Erythroblast (primary cell): ENCODE data around the gene VEPH1.

Experiments used
- DNase-seq, 2 experiments: peaks; one replicate each; lab custom pipeline; 2025; lab: John Stamatoyannopoulos, UW
- GATA1 ChIP-seq: IDR thresholded peaks from 2 replicates; pipeline ENCODE4 v1.6.1; 2011; ENCODE audit warnings: low read depth, mild to moderate bottlenecking, control low read depth, low read length, moderate library complexity
- POLR2A ChIP-seq: IDR thresholded peaks from 2 replicates; pipeline ENCODE4 v1.6.1; 2011; ENCODE audit warnings: mild to moderate bottlenecking, low read length

Gene VEPH1

DNA sequence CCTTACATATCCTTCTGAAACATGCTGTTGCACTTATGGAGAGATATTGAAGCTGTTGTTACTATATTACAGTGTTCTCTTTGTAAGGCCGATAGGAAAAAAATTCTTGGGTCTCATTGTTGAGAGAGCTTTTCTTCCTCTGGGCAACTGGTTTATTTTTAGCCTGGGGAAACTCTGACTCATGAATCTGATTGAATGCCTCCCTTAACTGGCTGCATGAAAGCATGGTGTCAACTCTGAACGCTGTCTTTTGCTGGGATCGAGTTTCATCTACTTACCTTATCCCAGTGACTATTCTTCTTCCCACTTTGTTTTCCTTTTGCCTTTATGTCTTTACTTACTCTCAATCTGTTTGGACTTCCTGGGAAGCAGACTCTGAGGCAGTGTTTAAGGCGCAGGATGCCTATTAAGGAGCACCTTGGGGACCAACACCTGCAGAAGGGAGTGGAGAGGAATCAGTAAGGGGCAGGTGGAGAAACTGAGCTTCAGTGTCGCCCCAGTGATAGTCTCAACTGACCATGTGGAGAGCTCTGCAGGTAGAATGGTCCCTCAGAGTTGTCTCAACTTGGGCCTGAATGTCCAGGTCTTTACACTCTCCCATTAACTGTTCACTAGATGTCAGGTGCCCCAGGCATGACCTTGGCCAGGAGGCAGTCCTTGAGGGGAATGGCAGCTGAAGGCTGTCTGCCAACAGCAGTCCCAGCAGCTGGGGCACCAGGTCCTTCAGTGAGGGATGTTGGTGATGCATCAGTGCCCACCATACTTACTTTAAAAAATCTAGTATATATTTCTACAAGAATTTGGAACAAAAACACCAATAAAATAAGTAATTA is 254.4 kb downstream of the VEPH1 start:
- no peak for DNase-seq
- TF ChIP-seq POLR2A (no peak), GATA1 (no peak)

- no peak for TF ChIP-seq GATA1
- TF ChIP-seq POLR2A = no peak
- no peak for DNase-seq
These were observed 255.8 kb downstream of the VEPH1 start for GRCh38 chr3:157247391-157247790.

DNA sequence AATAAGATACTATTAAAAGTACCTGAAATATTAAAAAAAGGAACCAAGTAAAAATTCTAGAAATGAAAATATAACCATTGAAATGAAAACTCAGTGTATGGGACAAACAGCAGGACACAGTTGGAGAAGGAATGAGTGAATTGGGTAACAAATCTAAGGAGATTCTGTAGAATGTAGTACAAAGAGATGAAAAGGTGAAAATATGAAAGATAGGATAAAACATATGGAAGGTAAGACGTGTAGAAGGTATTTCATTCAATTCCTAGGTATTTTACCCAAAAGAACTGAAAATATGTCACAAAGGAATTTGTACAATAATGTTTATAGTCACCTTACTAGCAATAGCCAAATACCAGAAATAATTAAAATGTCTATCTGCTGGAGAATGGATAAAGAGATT is 260.4 kb downstream of the VEPH1 start:
- TF ChIP-seq GATA1 (no peak), POLR2A (no peak)
- DNase-seq = no peak

GRCh38 chr3:157241599-157241998 is 261.6 kb downstream of the VEPH1 start:
- TF ChIP-seq POLR2A (no peak), GATA1 (no peak)
- no peak for DNase-seq

DNA sequence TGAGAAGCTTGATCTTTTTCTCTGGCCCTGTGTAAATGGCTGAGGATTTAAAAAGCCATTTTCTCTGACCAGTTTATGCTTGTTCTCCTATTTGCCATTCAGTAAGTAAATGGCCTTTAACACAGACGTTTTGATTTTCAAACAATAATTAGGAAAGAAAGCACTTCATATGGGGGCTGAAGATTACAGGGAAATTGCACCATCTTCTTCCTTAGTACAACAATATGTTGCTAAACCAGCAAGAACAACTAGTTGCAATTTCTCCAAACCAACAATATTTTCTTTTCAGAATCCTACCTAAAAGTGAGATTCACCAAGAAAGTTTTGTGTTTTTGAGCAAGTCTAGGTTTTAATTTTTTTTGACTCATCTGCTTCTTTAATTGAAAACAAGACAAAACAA is 262.8 kb downstream of the VEPH1 start:
- TF ChIP-seq POLR2A = no peak
- TF ChIP-seq GATA1 = no peak
- DNase-seq = no peak

DNA sequence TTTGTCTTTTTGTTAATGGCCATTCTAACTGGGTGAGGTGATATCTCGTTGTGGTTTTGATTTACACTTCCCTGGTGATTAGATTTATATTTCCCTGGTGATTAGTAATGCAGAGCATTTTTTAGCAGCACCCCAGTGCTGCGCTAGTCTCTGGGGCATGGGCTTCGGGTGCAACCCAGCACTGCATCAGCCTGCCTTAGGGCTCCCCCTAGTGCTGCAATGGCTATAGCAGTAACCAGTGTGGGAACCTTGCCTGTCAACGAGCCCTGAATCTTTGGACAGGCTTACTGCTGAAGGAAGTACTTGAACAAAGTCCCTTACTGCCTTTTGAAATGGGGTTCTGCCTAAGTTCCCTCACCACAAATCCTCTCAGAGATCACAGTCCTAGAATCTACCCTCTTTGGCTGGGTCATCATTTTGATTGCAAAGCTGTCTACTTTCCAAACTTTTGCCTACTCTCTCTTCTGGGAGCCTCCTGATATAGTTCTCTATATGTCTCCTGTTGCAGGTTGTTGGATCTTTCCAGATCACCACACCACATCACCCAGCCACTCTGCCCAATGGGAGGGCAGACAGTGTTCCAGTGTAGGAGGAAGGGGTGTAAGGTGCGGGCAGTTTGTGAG is 264.0 kb downstream of the VEPH1 start:
- TF ChIP-seq GATA1 = no peak
- no peak for TF ChIP-seq POLR2A
- peak; percentile 60 to 75 for DNase-seq

DNA sequence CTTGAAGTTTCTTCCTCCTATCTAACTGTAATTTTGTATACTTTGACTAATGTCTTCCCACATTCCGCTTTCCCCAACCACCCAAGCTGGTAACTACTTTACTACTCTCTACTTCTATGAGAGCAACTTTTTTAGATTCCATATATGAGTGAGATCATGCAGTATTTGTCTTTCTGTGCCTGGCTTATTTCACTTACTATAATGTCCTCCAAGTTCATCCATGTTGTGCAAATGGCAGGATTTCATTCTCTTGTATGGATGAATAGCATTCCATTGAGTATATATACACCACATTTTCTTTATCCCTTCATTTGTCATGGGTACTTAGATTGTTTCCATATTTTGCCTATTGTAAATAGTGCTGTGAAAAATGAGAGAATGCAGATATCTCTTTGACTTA is 264.8 kb downstream of the VEPH1 start:
- no peak for TF ChIP-seq POLR2A
- no peak for TF ChIP-seq GATA1
- no peak for DNase-seq

- TF ChIP-seq GATA1 (no peak), POLR2A (no peak)
- DNase-seq = no peak
These were observed 265.3 kb downstream of the VEPH1 start for GRCh38 chr3:157237886-157238285.

- TF ChIP-seq GATA1 = no peak
- no peak for TF ChIP-seq POLR2A
- DNase-seq = no peak
These were observed 267.9 kb downstream of the VEPH1 start for GRCh38 chr3:157235291-157235690.

DNA sequence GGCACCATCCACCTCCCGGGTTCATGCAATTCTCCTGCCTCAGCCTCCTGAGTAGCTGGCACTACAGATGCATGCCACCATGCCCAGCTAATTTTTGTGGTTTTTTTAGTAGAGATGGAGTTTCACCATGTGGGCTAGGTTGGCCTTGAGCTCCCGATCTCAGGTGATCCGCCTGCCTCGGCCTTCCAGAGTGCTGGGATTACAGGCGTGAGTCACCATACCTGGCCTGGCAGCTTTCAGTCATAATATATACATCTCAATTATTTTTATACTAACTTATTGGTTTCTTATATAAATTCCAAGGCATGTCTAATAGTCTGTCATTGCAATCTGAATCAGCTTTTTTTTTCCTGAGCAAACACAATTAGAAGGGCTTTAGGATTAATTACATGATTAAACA is 269.3 kb downstream of the VEPH1 start:
- TF ChIP-seq POLR2A = no peak
- DNase-seq = no peak

DNA sequence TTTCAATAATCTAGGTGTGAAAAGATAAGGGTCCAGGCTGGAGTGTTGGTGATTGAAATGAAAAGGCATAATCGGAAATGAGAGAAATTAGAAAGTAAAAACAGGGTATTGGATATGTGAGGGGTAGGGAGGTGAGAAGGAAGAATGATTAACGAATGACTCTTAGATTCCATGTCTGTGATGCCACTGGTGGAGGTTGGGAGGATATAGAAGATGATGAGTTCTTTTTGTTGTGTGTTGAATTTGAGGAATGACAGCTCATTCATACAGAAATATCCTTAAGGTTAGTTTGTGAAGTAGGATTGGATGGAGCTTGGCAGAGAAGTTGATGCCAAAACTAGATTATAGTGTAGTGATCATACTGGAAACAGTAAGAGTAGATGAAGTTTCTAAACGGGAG is 271.1 kb downstream of the VEPH1 start:
- DNase-seq = no peak
- no peak for TF ChIP-seq POLR2A
- no peak for TF ChIP-seq GATA1

GRCh38 chr3:157231071-157231470 is 272.1 kb downstream of the VEPH1 start:
- DNase-seq = no peak
- no peak for TF ChIP-seq GATA1
- TF ChIP-seq POLR2A = no peak

- no peak for DNase-seq
- TF ChIP-seq POLR2A = no peak
- TF ChIP-seq GATA1 = no peak
These were observed 276.9 kb downstream of the VEPH1 start for GRCh38 chr3:157226173-157226847.

DNA sequence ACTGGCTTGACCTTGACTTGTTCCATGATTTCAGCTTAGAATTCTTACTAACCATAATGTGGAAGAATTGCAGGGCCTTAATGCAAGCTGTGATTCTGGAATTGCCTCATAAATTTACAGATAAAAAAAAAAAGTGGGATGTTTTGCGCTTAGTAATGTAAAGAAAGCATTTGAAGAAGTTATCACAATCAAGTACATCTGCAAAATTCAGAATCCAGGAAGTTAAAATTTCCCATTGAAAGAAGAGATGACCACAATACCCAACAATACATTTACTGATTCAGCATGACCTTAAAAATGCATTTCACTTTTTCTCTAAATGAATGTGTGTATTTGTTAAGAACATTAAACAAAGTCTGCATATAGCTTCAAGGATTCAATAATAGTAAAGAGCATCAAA is 278.2 kb downstream of the VEPH1 start:
- no peak for DNase-seq
- TF ChIP-seq GATA1 = no peak
- TF ChIP-seq POLR2A = no peak
